HEK293 (cell line): ENCODE data around the gene SLC7A6.

Experiments
- CTCF ChIA-PET: fragments of 350-600 bp; formaldehyde crosslinking; extraction: SDS; loops from one replicate; lab custom pipeline; 2021; ENCODE audit warnings: antibody characterized with exemption; lab: Yijun Ruan, JAX
- POLR2A ChIA-PET: fragments of 300-600 bp; formaldehyde crosslinking; extraction: SDS; loops from one replicate; lab custom pipeline; 2020; ENCODE audit warnings: antibody characterized with exemption, inconsistent platforms; lab: Yijun Ruan, JAX
- H3K27ac ChIP-seq: fragments of 200-500 bp; sonication (Bioruptor generic); 2 replicates; pipeline ENCODE4 v1.5.1; 2014; ENCODE audit warnings: low read depth, low read length, control low read depth, inconsistent platforms; ENCODE audit errors: extremely low read depth
- H3K36me3 ChIP-seq, 2 experiments: fragments of 200-500 bp in 1 of 2; sonication (Bioruptor generic) in 1 of 2; 1 replicate in 1 of 2; 2 replicates in 1 of 2; pipeline ENCODE4 v1.5.1; 2014 to 2017; ENCODE audit warnings: inconsistent platforms in 2 of 2, low read length in 2 of 2; ENCODE audit not compliant: control insufficient read depth in 2 of 2, insufficient read depth in 1 of 2
- H3K4me1 ChIP-seq: fragments of 200-500 bp; sonication (Bioruptor generic); 2 replicates; pipeline ENCODE4 v1.5.1; 2014; ENCODE audit warnings: mild to moderate bottlenecking, low read length, inconsistent platforms; ENCODE audit not compliant: control insufficient read depth, insufficient read depth
- H3K4me3 ChIP-seq: 2 replicates; pipeline ENCODE4 v1.5.1; 2011; ENCODE audit warnings: low read depth, mild to moderate bottlenecking, control low read depth, low read length, moderate library complexity
- H3K9me3 ChIP-seq: fragments of 200-500 bp; sonication (Bioruptor generic); 2 replicates; pipeline ENCODE4 v1.5.1; 2014; ENCODE audit warnings: low read depth, low read length, inconsistent platforms; ENCODE audit not compliant: control insufficient read depth, insufficient read depth
- BCL11B ChIP-seq: fragments of 450-650 bp; formaldehyde crosslinking; IDR thresholded peaks from 2 replicates; pipeline ENCODE4 v1.5.1; 2016; ENCODE audit warnings: low read depth, missing biosample characterization, missing genetic modification characterization
- PRDM10 ChIP-seq: fragments of 450-650 bp; formaldehyde crosslinking; IDR thresholded peaks from 2 replicates; pipeline ENCODE4 v1.5.1; 2016; ENCODE audit warnings: missing biosample characterization, missing genetic modification characterization
- WT1 ChIP-seq: fragments of 450-650 bp; formaldehyde crosslinking; IDR thresholded peaks from 2 replicates; pipeline ENCODE4 v1.5.1; 2016; ENCODE audit warnings: missing biosample characterization, missing genetic modification characterization
- ZBTB1 ChIP-seq: fragments of 450-650 bp; formaldehyde crosslinking; IDR thresholded peaks from 2 replicates; pipeline ENCODE4 v1.5.1; 2016; ENCODE audit warnings: missing biosample characterization, missing genetic modification characterization
- ZEB2 ChIP-seq: fragments of 450-650 bp; formaldehyde crosslinking; IDR thresholded peaks from 2 replicates; pipeline ENCODE4 v1.5.1; 2016; ENCODE audit warnings: missing biosample characterization, missing genetic modification characterization
- ZNF133 ChIP-seq: fragments of 450-650 bp; formaldehyde crosslinking; IDR thresholded peaks from 2 replicates; pipeline ENCODE4 v1.5.1; 2016; ENCODE audit warnings: missing biosample characterization, missing genetic modification characterization
- ZNF140 ChIP-seq: fragments of 450-650 bp; formaldehyde crosslinking; IDR thresholded peaks from 2 replicates; pipeline ENCODE4 v1.5.1; 2016; ENCODE audit warnings: missing biosample characterization, missing genetic modification characterization
- ZNF157 ChIP-seq: fragments of 450-650 bp; formaldehyde crosslinking; IDR thresholded peaks from 2 replicates; pipeline ENCODE4 v1.5.1; 2016; ENCODE audit warnings: missing biosample characterization, missing genetic modification characterization
- ZNF211 ChIP-seq: fragments of 450-650 bp; formaldehyde crosslinking; IDR thresholded peaks from 2 replicates; pipeline ENCODE4 v1.5.1; 2016; ENCODE audit warnings: low read depth, missing biosample characterization, missing genetic modification characterization
- ZNF274 ChIP-seq, 2 experiments: fragments of 200-500 bp in 1 of 2; fragments of 450-650 bp in 1 of 2; sonication (Bioruptor generic) in 1 of 2; formaldehyde crosslinking in 1 of 2; IDR thresholded peaks; 2 replicates each; pipeline versions ENCODE4 v1.5.1 to v1.6.1; 2014 to 2016; ENCODE audit warnings: borderline replicate concordance in 1 of 2, inconsistent platforms in 1 of 2, low read length in 1 of 2, missing biosample characterization in 1 of 2, missing genetic modification characterization in 1 of 2
- ZNF350 ChIP-seq: fragments of 450-650 bp; formaldehyde crosslinking; IDR thresholded peaks from 2 replicates; pipeline ENCODE4 v1.5.0; 2017; ENCODE audit warnings: missing biosample characterization, mild to moderate bottlenecking, missing genetic modification characterization
- ZNF394 ChIP-seq: fragments of 450-650 bp; formaldehyde crosslinking; IDR thresholded peaks from 2 replicates; pipeline ENCODE4 v1.5.1; 2016; ENCODE audit warnings: missing biosample characterization, missing genetic modification characterization, mild to moderate bottlenecking, moderate library complexity, borderline replicate concordance
- ZNF449 ChIP-seq: fragments of 450-650 bp; formaldehyde crosslinking; IDR thresholded peaks from 2 replicates; pipeline ENCODE4 v1.5.1; 2017; ENCODE audit warnings: missing biosample characterization, mild to moderate bottlenecking, missing genetic modification characterization, moderate library complexity
- ZNF501 ChIP-seq: fragments of 450-650 bp; formaldehyde crosslinking; IDR thresholded peaks from 2 replicates; pipeline ENCODE4 v1.5.1; 2016; ENCODE audit warnings: missing biosample characterization, missing genetic modification characterization
- ZNF514 ChIP-seq: fragments of 450-650 bp; formaldehyde crosslinking; IDR thresholded peaks from 2 replicates; pipeline ENCODE4 v1.5.1; 2016; ENCODE audit warnings: missing biosample characterization, missing genetic modification characterization
- ZNF555 ChIP-seq: fragments of 450-650 bp; formaldehyde crosslinking; conservative IDR thresholded peaks from 2 replicates; pipeline ENCODE4 v1.5.1; 2017; ENCODE audit warnings: missing biosample characterization, mild to moderate bottlenecking, missing genetic modification characterization, inconsistent platforms
- ZNF571 ChIP-seq: fragments of 450-650 bp; formaldehyde crosslinking; IDR thresholded peaks from 2 replicates; pipeline ENCODE4 v1.5.0; 2017; ENCODE audit warnings: missing biosample characterization, missing genetic modification characterization
- ZNF623 ChIP-seq: fragments of 450-650 bp; formaldehyde crosslinking; IDR thresholded peaks from 2 replicates; pipeline ENCODE4 v1.5.1; 2016; ENCODE audit warnings: missing biosample characterization, missing genetic modification characterization
- ZNF654 ChIP-seq: fragments of 450-650 bp; formaldehyde crosslinking; IDR thresholded peaks from 2 replicates; pipeline ENCODE4 v1.5.1; 2016; ENCODE audit warnings: low read depth, missing biosample characterization, missing genetic modification characterization
- ZNF768 ChIP-seq: fragments of 450-650 bp; formaldehyde crosslinking; IDR thresholded peaks from 2 replicates; pipeline ENCODE4 v1.5.1; 2018; ENCODE audit warnings: missing biosample characterization, mild to moderate bottlenecking, missing genetic modification characterization
- ZNF792 ChIP-seq: fragments of 450-650 bp; formaldehyde crosslinking; IDR thresholded peaks from 2 replicates; pipeline ENCODE4 v1.5.1; 2016; ENCODE audit warnings: missing biosample characterization, missing genetic modification characterization
- ZNF830 ChIP-seq: fragments of 450-650 bp; IDR thresholded peaks from 2 replicates; pipeline ENCODE4 v1.5.0; 2018; ENCODE audit warnings: missing biosample characterization, missing genetic modification characterization, low read depth, mild to moderate bottlenecking, moderate library complexity
- TF ChIP-seq, protein P1 (sequence below): fragments of 450-650 bp; formaldehyde crosslinking; IDR thresholded peaks from 2 replicates; pipeline ENCODE4 v1.5.0; 2017; ENCODE audit warnings: missing biosample characterization, missing genetic modification characterization, borderline replicate concordance

SLC7A6 gene

GRCh38 chr16:68338326-68339119 lies 74.2 kb downstream of the SLC7A6 start:
- Histone ChIP-seq H3K9me3 (no peaks in the 10 kb centered on the region), H3K36me3 (peaks cover 10 to 85% of the 10 kb centered on the region in 2 experiments; a peak in 2 of 3 replicates), H3K27ac (no peak overlapping the region), H3K4me1 (no peaks in the 10 kb centered on the region), H3K4me3 (no peak overlapping the region)
- CTCF ChIA-PET, result interaction anchor here (0.7 to 1.6 kb wide), 4 partner anchors 74 to 269 kb away, joined by 3 to 7 read pairs (median 4); partner anchors contain the start of gene SLC7A6
- POLR2A ChIA-PET, result interaction anchor here (1.8 kb wide), 1 partner anchor 28 kb away, joined by 6 read pairs; the partner anchor contains the start of genes PRMT7 and SLC7A6OS
- no peak for TF ChIP-seq ZNF133 (tag by site-specific recombination)
- no peak for TF ChIP-seq ZNF140 (tag by site-specific recombination)
- peak; percentile 45 for TF ChIP-seq PRDM10

GRCh38 chr16:68339214-68339613 lies 74.9 kb downstream of the SLC7A6 start:
- POLR2A ChIA-PET, result interaction anchor here (1.8 kb wide), 1 partner anchor 28 kb away, joined by 6 read pairs; the partner anchor contains the start of genes PRMT7 and SLC7A6OS
- no peaks in the 10 kb centered on the region for H3K9me3 ChIP-seq
- TF ChIP-seq WT1 (tag by site-specific recombination) (no peak), ZNF792 (tag by site-specific recombination) (no peak), BCL11B (tag by site-specific recombination) (no peak), ZNF394 (tag by site-specific recombination) (no peak), ZNF768 (tag by site-specific recombination) (no peak), ZEB2 (tag by site-specific recombination) (no peak), ZNF514 (tag by site-specific recombination) (no peak), ZNF501 (tag by site-specific recombination) (no peak), ZNF623 (tag by site-specific recombination) (no peak), ZNF830 (tag by site-specific recombination) (no peak), ZNF571 (tag by site-specific recombination) (no peak), ZNF350 (tag by site-specific recombination) (no peak), ZBTB1 (tag by site-specific recombination) (no peak)

GRCh38 chr16:68342620-68343019 lies 78.3 kb downstream of the SLC7A6 start:
- CTCF ChIA-PET, result interaction anchor here (0.5 to 1.3 kb wide), 4 partner anchors 22 to 967 kb away, joined by 3 to 4 read pairs (median 3); no protein-coding TSS in a partner anchor
- H3K27ac ChIP-seq, result no peak overlapping the region
- H3K4me1 ChIP-seq, result no peaks in the 10 kb centered on the region
- no peak overlapping the region for H3K4me3 ChIP-seq
- POLR2A ChIA-PET, result no interaction called here
- no peaks in the 10 kb centered on the region for H3K9me3 ChIP-seq
- peaks cover 18 to 94% of the 10 kb centered on the region in 2 experiments; a peak in 2 of 3 replicates for H3K36me3 ChIP-seq
- no peak for TF ChIP-seq ZNF555 (tag by site-specific recombination)
- TF ChIP-seq ZNF274 (IDR thresholded peaks at IDR 0.05; ENCODE audit: low read length), result no peak
- TF ChIP-seq ZNF274 (tag by site-specific recombination; IDR thresholded peaks at IDR 0.05; ENCODE audit: borderline replicate concordance), result no peak
- TF ChIP-seq ZNF449 (tag by site-specific recombination), result no peak
- TF ChIP-seq ZNF157 (tag by site-specific recombination), result no peak
- no peak for TF ChIP-seq ZNF211 (tag by site-specific recombination)
- TF ChIP-seq, protein P1, sequence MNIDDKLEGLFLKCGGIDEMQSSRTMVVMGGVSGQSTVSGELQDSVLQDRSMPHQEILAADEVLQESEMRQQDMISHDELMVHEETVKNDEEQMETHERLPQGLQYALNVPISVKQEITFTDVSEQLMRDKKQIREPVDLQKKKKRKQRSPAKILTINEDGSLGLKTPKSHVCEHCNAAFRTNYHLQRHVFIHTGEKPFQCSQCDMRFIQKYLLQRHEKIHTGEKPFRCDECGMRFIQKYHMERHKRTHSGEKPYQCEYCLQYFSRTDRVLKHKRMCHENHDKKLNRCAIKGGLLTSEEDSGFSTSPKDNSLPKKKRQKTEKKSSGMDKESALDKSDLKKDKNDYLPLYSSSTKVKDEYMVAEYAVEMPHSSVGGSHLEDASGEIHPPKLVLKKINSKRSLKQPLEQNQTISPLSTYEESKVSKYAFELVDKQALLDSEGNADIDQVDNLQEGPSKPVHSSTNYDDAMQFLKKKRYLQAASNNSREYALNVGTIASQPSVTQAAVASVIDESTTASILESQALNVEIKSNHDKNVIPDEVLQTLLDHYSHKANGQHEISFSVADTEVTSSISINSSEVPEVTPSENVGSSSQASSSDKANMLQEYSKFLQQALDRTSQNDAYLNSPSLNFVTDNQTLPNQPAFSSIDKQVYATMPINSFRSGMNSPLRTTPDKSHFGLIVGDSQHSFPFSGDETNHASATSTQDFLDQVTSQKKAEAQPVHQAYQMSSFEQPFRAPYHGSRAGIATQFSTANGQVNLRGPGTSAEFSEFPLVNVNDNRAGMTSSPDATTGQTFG (tag by site-specific recombination), result no peak
- no peak for TF ChIP-seq ZNF654 (tag by site-specific recombination)

More at GRCh38 chr16:68339214-68339613, 74.9 kb downstream of the SLC7A6 start:
- Histone ChIP-seq H3K4me1 (no peaks in the 10 kb centered on the region), H3K36me3 (peaks cover 15 to 88% of the 10 kb centered on the region in 2 experiments; a peak in 2 of 3 replicates), H3K4me3 (no peak overlapping the region), H3K27ac (no peak overlapping the region)
- CTCF ChIA-PET, result interaction anchor here (0.6 to 1.4 kb wide), 4 partner anchors 75 to 547 kb away, joined by 3 to 6 read pairs (median 4); partner anchors contain the start of gene SLC7A6
